GM20431 (cell line): Measurements from ENCODE around the gene NR5A2.
"Not testable (repeated sequence)": the region's sequence is repeated elsewhere in the genome, so short reads cannot be mapped to it uniquely, and the experiment has no call there.

ENCODE experiments used
- in situ Hi-C: fragments of 300-500 bp; cut with MseI, MboI; formaldehyde crosslinking; loops from one replicate; pipeline ENCODE4 v1.15.0; 2020; ENCODE audit warnings: low sequenced_read_pairs; ENCODE audit not compliant: unreplicated experiment

Gene NR5A2

DNA sequence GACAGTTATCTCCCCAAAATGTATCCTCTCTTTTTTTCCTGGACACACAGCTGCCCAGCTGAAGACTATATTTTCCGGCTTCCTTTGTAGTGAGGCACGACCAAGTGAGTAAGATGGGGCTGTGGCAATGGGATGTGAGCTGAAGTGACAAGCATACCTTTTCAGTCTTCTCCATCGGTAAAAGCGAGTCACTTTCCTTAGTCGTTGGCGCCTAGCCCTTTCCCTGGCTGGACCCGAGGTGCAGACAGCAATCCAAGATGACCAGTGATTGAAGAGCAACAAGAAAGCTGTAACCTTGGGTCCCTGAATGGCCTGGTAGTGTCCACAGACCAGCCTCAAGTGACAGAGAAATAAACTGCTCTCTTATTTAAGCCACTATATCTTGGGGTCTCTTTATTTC lies 155.2 kb downstream of the NR5A2 start:
- in situ Hi-C loops = no loop called here

DNA sequence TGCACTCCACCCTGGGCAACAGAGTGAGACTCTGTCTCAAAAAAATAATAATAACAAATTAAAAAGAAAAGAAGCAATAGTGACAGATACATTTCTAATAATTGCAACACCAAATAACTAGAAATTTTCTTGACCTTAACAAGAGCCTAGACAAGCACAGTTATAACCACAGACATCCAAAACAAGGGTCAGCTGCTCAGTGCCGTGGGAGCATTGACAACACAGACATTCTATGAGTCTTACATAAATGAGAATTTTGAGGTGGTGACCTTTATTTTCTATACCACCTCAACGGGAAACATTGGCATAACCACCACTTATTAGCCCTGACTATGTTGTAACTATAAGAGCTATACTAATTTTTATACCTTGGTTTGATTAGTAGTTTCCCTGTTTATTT lies 156.1 kb downstream of the NR5A2 start:
- in situ Hi-C loops = no loop called here

DNA sequence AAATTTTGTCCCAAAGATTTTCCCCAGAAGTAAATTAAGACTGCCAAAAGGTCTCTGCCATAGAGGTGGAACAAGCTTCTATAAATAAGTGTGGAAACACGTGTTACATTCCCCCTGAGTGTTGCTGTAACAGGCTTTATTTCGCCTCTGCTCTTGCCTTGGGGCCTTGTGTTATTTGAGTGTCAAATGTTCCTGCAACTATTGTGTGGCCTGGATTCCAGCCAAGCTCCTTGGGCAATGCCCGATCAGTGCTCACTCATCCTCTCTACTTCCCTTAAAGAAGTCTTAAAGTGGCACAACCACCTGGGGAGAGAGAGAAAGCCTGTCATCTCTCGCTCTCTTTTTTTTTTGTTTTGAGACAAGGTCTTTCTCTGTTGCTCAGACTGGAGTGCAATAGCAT lies 156.7 kb downstream of the NR5A2 start:
- in situ Hi-C loops = no loop called here

DNA sequence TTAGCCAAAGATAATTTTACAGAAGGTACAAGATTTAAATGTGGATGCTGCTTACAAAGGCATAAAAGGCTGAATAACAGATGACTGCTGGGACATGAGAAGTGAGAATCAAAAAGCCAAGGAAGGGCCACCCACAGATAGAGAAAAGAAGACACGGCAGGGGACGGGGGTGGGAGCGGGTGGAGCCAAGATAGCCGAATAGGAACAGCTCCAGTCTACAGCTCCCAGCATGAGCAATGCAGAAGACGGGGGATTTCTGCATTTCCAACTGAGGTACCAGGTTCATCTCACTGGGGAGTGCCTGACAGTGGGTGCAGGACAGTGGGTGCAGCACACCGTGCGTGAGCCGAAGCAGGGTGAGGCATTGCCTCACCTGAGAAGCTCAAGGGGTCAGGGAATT lies 157.7 kb downstream of the NR5A2 start:
- in situ Hi-C loops = not testable (repeated sequence)

DNA sequence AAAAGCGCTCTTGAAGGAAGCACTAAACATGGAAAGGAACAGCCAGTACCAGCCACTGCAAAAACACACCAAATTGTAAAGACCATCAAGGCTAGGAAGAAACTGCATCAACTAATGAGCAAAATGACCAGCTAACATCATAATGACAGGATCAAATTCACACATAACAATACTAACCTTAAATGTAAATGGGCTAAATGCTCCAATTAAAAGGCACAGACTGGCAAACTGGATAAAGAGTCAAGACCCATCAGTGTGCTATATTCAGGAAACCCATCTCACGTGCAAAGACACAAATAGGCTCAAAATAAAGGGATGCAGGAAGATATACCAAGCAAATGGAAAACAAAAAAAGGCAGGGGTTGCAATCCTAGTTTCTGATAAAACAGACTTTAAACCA lies 159.8 kb downstream of the NR5A2 start:
- in situ Hi-C loops = not testable (repeated sequence)

DNA sequence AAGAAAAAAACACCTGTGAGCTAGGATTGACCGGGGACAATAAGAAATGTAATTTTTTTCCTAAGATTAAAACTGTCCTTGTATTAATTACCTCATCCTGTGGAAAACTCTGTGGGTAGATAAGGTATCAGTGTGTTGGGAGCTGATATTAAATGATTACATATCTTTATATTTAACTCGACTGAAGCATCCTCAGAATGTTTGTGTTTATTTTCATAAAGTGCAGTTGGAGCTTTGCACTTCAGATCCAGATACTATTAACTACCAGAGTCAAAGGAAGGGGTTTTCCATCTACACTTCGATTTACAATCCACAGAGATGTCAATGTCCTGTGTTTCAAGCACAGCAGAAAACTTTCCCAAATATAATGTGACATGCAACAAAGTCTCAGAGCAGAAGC lies 164.5 kb downstream of the NR5A2 start:
- in situ Hi-C loops = no loop called here

DNA sequence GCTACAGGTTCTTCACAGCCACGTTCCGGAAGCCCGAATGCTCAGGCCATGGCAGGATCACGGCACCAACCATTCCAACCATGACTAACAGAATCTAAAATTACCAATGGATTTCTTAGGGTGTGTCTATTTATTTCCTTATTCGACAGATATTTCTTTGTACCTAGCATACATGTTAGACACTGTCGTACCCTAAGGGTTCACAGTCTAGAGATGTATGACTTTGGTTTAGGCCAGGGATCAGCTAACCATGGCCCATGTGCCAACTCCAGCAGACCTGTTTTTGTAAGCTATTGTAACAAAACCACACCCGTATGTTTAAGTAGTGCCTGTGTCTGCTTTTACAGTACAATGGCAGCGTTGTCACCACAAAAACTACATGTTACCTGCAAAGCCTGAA lies 167.0 kb downstream of the NR5A2 start:
- in situ Hi-C loops = no loop called here

DNA sequence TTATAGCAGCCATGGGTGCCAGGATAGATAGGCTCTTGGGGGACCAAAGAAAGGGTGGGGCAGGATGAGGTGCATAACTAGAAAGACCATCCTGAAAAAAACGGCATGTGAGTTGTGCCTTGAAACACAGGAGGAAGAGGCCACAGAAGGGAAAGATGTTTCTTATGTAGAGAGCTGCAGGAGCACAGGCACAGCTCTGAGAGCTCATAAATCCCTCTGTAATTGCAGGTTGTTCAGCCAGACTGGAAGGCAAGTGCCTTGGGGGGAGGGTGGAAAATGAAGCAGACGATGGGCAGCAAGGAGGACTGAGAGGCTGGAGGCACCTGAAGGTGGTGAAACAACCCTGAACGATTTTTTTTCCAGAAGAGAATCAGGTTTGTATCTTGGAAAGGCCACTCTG lies 170.7 kb downstream of the NR5A2 start:
- in situ Hi-C loops = no loop called here

DNA sequence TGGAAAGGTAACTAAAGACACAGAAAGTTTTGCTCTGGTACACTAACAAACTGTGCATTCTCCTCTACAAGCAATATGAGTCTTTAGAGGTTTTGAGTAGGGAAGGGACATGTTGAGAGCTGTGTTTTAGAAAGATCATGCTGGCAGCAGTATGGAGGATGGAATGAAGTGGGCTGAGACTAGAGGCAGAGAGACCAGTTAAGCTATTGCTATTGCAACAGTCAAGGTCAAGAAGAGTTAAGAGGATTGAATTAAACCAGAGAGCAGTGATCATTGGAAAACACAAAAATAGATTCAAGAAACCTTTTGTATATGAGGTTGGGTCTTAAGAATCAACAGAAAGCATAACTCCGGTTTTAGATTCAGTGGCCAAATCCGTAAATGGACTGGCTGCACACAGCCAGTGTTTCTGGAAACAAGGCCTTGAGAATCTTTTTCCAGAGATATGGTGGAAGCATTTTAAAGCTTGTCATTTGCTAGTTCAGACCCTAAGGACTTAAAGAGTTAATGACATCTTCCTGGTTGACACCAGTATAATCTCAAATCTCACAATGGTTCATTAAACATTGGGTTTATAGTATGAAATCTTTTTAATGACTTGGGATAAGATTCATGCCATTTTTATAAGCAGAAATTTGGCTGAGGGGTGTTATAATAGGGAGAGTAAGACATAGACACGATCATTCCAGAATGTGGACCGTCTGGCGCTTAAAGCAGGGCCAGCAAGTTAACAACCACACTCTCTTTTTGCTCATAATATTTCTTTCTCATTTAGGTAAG lies 177.9 kb downstream of the NR5A2 start:
- in situ Hi-C loops = no loop called here

DNA sequence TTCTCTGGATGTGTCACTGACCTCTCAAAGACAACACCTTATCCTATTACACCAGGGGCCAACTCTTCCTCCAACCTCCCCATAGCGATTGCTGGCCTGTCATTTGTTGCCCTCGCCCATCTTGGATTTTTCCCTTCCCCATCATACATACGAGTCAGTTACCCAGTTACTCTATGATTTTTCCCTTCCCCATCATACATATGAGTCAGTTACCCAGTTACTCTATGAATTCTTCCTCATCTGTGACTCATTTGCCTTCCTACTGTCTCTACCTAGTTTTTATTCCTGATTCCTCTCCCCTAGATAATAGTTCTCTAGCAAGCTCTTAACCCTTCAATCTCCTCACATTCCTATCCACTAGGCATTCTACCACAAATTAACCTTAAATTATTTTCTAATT lies 178.8 kb downstream of the NR5A2 start:
- in situ Hi-C loops = no loop called here

DNA sequence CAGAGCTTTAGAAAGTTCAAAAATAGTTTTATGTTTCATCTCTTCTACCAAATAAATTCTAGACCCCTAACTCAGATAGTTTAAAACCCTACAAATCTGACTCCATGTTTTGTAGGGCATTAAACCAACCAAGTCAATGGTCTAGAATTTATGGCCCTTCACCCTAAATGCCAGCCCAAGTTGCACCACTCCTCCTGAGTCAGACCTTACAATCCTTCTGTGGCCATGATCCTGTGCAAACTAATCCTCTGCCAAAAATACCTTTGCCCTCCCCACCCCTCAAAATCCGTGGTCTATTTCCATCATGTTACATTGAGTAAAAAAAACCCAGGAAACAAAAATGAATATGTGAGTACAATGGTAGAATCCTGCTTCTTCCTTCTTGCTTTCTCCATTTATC lies 179.3 kb downstream of the NR5A2 start:
- in situ Hi-C loops = no loop called here

DNA sequence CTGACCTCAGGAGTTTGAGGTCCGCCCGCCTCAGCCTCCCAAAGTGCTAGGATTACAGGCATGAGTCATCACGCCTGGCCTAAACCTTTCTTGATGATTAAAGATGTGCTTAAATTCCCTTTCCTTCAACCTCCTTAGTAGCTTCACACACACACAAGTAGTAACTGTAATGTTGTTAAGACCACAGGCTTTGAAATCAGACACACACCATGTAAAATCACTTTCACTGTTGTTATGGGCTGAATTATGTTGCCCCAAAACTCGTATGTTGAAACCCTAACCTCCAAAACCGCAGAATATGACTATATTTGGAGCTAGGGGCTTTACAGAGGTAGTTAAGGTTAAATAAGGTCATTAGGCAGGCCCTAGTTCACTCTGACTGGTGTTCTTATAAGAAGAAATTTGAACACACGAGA lies 180.2 kb downstream of the NR5A2 start:
- in situ Hi-C loops = no loop called here

DNA sequence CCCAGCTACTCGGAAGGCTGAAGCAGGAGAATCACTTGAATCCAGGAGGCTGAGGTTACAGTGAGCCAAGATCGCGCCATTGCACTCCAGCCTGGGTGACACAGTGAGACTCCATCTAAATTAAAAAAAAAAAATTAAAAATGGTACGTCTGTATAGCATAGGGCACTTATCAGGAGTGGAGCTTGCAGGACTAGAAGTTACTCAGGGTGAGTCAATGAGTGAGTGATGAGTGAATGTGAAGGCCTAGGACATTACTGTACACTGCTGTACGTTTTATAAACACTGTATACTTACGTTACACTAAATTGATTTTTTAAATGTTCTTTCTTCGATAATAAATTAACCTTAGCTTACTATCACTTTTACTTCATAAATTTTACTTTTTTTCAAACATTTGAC lies 183.6 kb downstream of the NR5A2 start:
- in situ Hi-C loops = no loop called here

DNA sequence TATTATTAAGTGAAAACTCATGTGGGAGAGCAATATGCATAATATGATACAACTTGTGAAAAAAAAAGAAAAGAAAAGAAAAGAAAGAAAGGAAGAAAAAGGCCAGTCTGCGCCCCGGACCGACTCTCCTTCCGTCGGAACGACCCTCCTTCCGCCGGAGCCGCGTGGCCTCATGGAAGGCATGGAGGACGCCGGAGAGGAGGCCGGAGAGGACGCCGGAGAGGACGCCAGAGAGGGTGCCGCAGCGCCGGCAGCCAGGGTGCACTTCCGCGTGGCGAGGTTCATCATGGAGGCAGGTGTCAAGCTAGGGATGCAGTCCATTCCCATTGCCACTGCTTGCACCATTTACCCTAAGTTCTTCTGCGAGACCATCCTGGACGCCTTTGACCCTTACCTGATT lies 185.9 kb downstream of the NR5A2 start:
- in situ Hi-C loops = no loop called here

DNA sequence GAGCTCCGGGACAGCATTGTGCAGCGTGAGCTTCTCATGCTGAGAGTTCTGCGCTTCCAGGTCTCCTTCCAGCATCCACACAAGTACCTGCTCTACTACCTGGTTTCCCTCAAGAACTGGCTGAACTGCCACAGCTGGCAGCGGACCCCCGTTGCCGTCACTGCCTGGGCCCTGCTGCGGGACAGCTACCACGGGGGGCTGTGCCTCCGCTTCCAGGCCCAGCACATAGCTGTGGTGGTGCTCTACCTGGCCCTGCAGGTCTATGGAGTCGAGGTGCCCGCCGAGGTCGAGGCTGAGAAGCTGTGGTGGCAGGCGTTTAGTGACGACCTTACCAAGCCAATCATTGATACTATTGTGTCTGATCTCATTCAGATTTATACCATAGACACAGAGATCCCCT lies 186.4 kb downstream of the NR5A2 start:
- in situ Hi-C loops = no loop called here

DNA sequence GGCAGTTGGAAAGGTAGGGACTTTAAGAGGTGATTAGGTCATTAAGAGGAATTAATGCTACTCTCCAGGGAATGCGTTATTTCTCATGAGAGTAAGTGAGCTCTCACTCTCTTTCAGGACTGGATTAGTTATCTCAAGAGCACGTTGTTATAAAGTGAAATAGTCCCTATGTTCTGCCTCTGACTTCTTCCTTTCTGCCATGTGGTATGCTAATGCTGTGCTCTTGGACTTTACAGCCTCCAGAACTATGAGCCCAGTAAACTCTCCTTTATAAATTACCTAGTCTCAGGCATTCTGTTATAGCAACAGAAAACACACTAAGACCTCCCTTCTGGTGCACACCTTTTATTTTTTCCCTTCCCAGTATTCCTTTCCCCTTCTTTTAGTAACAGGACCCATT lies 187.8 kb downstream of the NR5A2 start:
- in situ Hi-C loops = no loop called here

DNA sequence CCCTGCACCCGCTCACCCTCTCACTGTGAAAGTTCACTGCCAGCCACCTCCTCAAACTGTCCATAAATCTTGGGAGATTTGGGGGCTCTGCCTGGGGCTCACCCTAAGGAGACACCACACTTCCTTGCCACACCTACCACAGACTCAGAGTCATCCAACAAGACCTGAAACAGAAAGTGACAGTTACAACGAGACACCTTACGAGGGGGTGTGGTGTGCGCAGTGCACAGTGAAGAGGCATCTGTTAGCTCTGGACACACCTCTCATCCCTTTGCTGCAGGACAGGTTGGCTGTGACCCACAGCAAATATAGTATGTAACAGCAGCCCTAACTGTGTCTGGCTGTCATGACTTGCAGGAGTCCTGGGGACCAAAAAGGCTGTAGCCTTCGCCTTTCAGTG lies 190.2 kb downstream of the NR5A2 start:
- in situ Hi-C loops = no loop called here

DNA sequence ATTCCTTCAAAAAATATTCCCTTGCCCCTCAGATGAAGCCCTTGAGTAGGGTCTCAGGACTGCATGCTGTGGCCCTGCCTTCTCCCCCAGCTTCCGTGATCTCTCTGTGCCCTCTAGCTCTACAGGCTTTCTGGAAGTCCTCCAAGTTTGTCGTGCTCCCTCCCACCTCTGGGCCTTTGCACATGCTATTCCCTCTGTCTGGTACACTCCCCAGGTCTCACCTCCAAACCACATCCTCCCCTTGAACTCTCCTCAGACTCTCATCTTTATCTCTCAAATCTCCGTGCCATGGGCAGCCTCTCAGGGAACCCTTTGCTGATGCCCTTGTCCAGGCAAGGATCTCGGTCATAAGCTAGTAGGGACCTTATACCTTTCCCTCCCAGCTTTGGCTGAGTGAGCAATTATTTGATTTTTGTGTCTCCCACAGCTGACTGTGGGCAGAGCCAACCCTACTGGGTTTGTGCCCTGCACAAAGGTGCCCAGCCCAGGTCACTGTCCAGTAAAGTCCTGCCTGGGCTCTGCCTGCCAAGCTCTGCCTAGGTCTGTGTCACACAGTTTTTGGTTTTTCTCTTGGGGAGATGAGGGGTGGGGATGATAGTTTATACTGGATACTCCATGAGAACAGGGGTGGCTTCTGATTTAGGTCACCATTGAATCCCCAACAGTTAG lies 194.2 kb downstream of the NR5A2 start:
- in situ Hi-C loops = no loop called here

DNA sequence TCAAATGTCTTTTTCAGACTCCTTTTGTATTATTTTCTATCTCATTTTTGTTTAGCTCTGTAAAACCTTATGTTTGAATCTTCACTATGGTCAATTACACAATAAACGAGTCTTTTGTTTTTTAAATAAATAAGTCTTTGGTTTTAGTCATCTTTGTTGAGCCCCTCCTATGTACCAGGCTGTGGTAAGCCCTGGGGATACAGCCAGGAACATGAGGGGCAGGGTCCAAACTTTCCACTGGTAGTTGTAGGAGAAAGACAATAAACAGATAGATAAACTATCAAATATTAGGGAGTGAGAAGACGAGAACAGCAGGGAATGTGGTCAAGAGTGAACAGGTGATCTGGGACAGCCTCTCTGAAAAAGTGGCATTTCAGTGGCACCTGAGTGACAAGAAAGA lies 195.7 kb downstream of the NR5A2 start:
- in situ Hi-C loops = no loop called here

DNA sequence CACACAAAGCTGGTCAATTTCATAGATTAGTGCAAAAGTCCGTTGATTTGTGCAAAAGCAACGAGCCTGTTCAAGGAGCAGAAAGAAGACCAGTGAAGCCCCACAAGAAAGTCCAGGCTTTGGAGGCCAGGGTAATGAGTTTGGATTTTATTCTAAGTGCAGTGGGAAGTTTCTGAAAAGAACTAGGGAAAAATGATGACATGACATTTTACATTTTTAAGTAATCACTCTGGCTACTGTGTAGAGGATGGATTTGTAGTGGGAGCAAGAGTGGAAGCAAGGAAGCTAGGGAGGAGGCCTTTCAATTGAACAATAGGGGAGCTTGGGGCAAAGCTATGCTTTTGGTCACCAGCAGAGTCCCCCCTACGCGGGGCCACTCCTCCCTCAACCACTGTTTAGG lies 196.1 kb downstream of the NR5A2 start:
- in situ Hi-C loops = no loop called here

DNA sequence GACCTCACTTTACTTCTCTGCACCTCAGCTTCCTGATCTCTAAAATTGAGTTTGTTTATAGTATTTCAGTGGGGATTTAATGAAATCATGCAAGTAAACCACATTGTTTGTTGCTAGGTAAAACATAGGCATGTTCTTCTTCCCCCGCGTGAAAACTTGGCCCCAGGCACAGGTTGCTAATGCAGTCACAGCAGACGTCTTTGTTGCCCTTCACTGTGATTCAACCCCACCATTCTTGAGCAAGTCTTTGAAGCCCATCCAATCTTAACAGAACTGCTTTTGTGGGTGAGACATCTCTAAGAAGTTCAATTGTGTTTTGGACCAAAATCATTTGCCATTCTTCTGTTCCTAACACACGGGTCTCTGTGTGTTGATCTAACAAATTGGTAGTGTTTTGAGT lies 196.8 kb downstream of the NR5A2 start:
- in situ Hi-C loops = no loop called here
